K562 (cell line): Measurements from ENCODE around the gene F13B. TPM values are rescaled to one million over a fixed set of nuclear protein-coding genes. Genes with fewer than 3 reads are reported as not detected.

Experiments used
- BACH1 ChIP-seq: fragments of 200-800 bp; sonication (Bioruptor generic); IDR thresholded peaks from 2 replicates; pipeline ENCODE4 v1.6.1; 2016; ENCODE audit warnings: missing genetic modification characterization, missing compliant biosample characterization
- C11orf30 ChIP-seq: fragments of 450-650 bp; IDR thresholded peaks from 2 replicates; pipeline ENCODE4 v1.6.1; 2016; ENCODE audit warnings: low read depth, mild to moderate bottlenecking
- CBFB ChIP-seq: sonication (generic); formaldehyde crosslinking; IDR thresholded peaks from 2 replicates; pipeline ENCODE4 v1.4.0; 2020; ENCODE audit warnings: mild to moderate bottlenecking, missing genetic modification reagents
- CTBP1 ChIP-seq: fragments of 450-650 bp; IDR thresholded peaks from 2 replicates; pipeline ENCODE4 v1.6.1; 2016; ENCODE audit warnings: borderline replicate concordance
- FOSL1 ChIP-seq: fragments of 200-800 bp; sonication (Bioruptor generic); conservative IDR thresholded peaks from 2 replicates; pipeline ENCODE4 v1.6.1; 2016; ENCODE audit warnings: missing genetic modification characterization, missing compliant biosample characterization
- FOXJ2 ChIP-seq: fragments of 200-800 bp; sonication (Bioruptor generic); IDR thresholded peaks from 2 replicates; pipeline ENCODE4 v1.6.1; 2016; ENCODE audit warnings: missing genetic modification characterization, missing compliant biosample characterization
- FOXJ3 ChIP-seq: sonication (generic); formaldehyde crosslinking; IDR thresholded peaks from 2 replicates; pipeline ENCODE4 v1.4.0; 2020; ENCODE audit warnings: mild to moderate bottlenecking, missing genetic modification reagents
- HSF4 ChIP-seq: fragments of 250-450 bp; sonication (Bioruptor Pico); IDR thresholded peaks from 2 replicates; pipeline ENCODE4 v2.1.2; 2022; ENCODE audit warnings: mild to moderate bottlenecking, moderate library complexity, borderline replicate concordance
- KLF10 ChIP-seq: fragments of 250-450 bp; sonication (Bioruptor Pico); IDR thresholded peaks from 2 replicates; pipeline ENCODE4 v1.6.1; 2021; ENCODE audit warnings: matching md5 sums
- MAFG ChIP-seq: fragments of 450-650 bp; conservative IDR thresholded peaks from 2 replicates; pipeline ENCODE4 v1.6.1; 2016; ENCODE audit warnings: missing genetic modification characterization, missing compliant biosample characterization
- MAFK ChIP-seq: IDR thresholded peaks from 2 replicates; pipeline ENCODE4 v1.6.1; 2011; ENCODE audit warnings: low read length, improper control_type of control experiment
- PHF8 ChIP-seq: fragments of 200-600 bp; sonication (generic); IDR thresholded peaks from 2 replicates; pipeline ENCODE4 v1.6.1; 2012; ENCODE audit warnings: mixed run types, mild to moderate bottlenecking, inconsistent platforms, low read length, moderate library complexity, borderline replicate concordance
- RERE ChIP-seq: sonication (generic); formaldehyde crosslinking; IDR thresholded peaks from 2 replicates; pipeline ENCODE4 v1.8.0; 2023; ENCODE audit warnings: missing genetic modification reagents, mild to moderate bottlenecking, borderline replicate concordance
- SETDB1 ChIP-seq: IDR thresholded peaks from one replicate; pipeline ENCODE4 v1.6.1; 2012; ENCODE audit warnings: low read length, control low read depth, inconsistent platforms
- SIN3A ChIP-seq, 2 experiments: fragments of 150-350 bp in 1 of 2; IDR thresholded peaks; 2 replicates each; pipeline ENCODE4 v1.6.1; 2011 to 2016; ENCODE audit warnings: borderline replicate concordance in 2 of 2, low read depth in 2 of 2, low read length in 2 of 2, mild to moderate bottlenecking in 2 of 2, moderate library complexity in 2 of 2; ENCODE audit not compliant: control insufficient read depth in 1 of 2
- TAF1 ChIP-seq: IDR thresholded peaks from 2 replicates; pipeline ENCODE4 v1.6.1; 2011; ENCODE audit warnings: mild to moderate bottlenecking, low read length, moderate library complexity; ENCODE audit not compliant: insufficient read depth, control insufficient read depth, severe bottlenecking; ENCODE audit errors: extremely low read depth
- TBL1XR1 ChIP-seq, 2 experiments: IDR thresholded peaks; 2 replicates each; pipeline ENCODE4 v1.6.1; 2012; ENCODE audit warnings: improper control_type of control experiment in 2 of 2, low read length in 2 of 2, mild to moderate bottlenecking in 1 of 2
- U2AF2 ChIP-seq: fragments of 200-400 bp; formaldehyde crosslinking; optimal IDR thresholded peaks from 2 replicates; pipeline ENCODE3; 2017; ENCODE audit warnings: low read depth, mild to moderate bottlenecking, low read length
- ZNF311 ChIP-seq: fragments of 250-450 bp; sonication (Bioruptor Pico); IDR thresholded peaks from 2 replicates; pipeline ENCODE4 v1.4.0; 2020; ENCODE audit warnings: mild to moderate bottlenecking, moderate library complexity
- ZNF316 ChIP-seq: fragments of 450-650 bp; IDR thresholded peaks from 2 replicates; pipeline ENCODE4 v1.6.1; 2016
- polyA plus RNA-seq, 8 experiments: library from polyadenylated mRNA; depleted of rRNA in 4 of 8; stranded (reverse) in 5 of 8; unstranded in 3 of 8; fragments of >200 nt; fragmentation: Nextera tagmentation in 2 of 8; fragmentation: Illumina TruSeq in 1 of 8; extraction: Ambion mirVana in 2 of 8; extraction: Trizol in 1 of 8; gene quantifications; 2 replicates each; pipeline versions ENCODE4 v1.2.1 to v1.2.3, GENCODE V29; 2011 to 2014; ENCODE audit warnings: inconsistent platforms in 1 of 8, missing spikeins in 1 of 8
- total RNA-seq, 7 experiments: library from RNA; depleted of rRNA in 6 of 7; stranded (reverse); fragments of >200 nt in 6 of 7; fragmentation: Illumina TruSeq in 2 of 7; extraction: Trizol in 2 of 7; gene quantifications; 2 replicates each; pipeline versions ENCODE4 v1.2.1 to v1.2.3, GENCODE V29; 2011 to 2021; ENCODE audit warnings: low replicate concordance in 1 of 7
- TF ChIP-seq, protein P1 (sequence below), 2 experiments: fragments of 150-350 bp in 1 of 2; IDR thresholded peaks; 2 replicates each; pipeline ENCODE4 v1.6.1; 2012 to 2016; ENCODE audit warnings: low read depth in 2 of 2, low read length in 2 of 2, mild to moderate bottlenecking in 1 of 2, moderate library complexity in 1 of 2

The F13B gene
- total and polyA plus RNA-seq, 9 of the 15 experiments (the other 6 are each of a cell fraction or from before 2014, with no cell fraction given): not detected

- TF ChIP-seq MAFG (tag): peak; percentile 95
- no peak for TF ChIP-seq FOXJ3 (CRISPR knock-in tag)
- no peak for TF ChIP-seq RERE (CRISPR knock-in tag)
- TF ChIP-seq TBL1XR1 (IDR thresholded peaks at IDR 0.05; ENCODE audit: low read length in 2 of 2): no peak
- no peak for TF ChIP-seq TAF1
- TF ChIP-seq KLF10 (CRISPR knock-in tag): no peak
- peak; percentile 49; the same call in 1 of the 2 replicates for TF ChIP-seq FOSL1 (tag)
- peak; percentile 73 for TF ChIP-seq FOXJ2 (tag)
- no peak for TF ChIP-seq SIN3A (IDR thresholded peaks at IDR 0.05; ENCODE audit: borderline replicate concordance in 2 of 2, control insufficient read depth in 1 of 2, low read depth in 2 of 2, low read length in 2 of 2)
- no peak for TF ChIP-seq U2AF2
- peak; percentile 93 for TF ChIP-seq ZNF316
- no peak for TF ChIP-seq CBFB (CRISPR knock-in tag)
- TF ChIP-seq BACH1: peak; percentile 66
- peak; percentile 84 for TF ChIP-seq MAFK
- no peak for TF ChIP-seq HSF4 (CRISPR knock-in tag)
- peak; percentile 85 for TF ChIP-seq C11orf30
- TF ChIP-seq CTBP1: no peak
- no peak for TF ChIP-seq ZNF311
- no peak for TF ChIP-seq PHF8
- TF ChIP-seq SETDB1: no peak
- TF ChIP-seq, protein P1, sequence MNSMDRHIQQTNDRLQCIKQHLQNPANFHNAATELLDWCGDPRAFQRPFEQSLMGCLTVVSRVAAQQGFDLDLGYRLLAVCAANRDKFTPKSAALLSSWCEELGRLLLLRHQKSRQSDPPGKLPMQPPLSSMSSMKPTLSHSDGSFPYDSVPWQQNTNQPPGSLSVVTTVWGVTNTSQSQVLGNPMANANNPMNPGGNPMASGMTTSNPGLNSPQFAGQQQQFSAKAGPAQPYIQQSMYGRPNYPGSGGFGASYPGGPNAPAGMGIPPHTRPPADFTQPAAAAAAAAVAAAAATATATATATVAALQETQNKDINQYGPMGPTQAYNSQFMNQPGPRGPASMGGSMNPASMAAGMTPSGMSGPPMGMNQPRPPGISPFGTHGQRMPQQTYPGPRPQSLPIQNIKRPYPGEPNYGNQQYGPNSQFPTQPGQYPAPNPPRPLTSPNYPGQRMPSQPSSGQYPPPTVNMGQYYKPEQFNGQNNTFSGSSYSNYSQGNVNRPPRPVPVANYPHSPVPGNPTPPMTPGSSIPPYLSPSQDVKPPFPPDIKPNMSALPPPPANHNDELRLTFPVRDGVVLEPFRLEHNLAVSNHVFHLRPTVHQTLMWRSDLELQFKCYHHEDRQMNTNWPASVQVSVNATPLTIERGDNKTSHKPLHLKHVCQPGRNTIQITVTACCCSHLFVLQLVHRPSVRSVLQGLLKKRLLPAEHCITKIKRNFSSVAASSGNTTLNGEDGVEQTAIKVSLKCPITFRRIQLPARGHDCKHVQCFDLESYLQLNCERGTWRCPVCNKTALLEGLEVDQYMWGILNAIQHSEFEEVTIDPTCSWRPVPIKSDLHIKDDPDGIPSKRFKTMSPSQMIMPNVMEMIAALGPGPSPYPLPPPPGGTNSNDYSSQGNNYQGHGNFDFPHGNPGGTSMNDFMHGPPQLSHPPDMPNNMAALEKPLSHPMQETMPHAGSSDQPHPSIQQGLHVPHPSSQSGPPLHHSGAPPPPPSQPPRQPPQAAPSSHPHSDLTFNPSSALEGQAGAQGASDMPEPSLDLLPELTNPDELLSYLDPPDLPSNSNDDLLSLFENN (IDR thresholded peaks at IDR 0.05; ENCODE audit: low read depth in 2 of 2, low read length in 2 of 2): no peak
Observed at GRCh38 chr1:197024460-197024859, 42.6 kb downstream of the F13B start (continued).
